ENCODE measurements around the gene IFI6.

DNA sequence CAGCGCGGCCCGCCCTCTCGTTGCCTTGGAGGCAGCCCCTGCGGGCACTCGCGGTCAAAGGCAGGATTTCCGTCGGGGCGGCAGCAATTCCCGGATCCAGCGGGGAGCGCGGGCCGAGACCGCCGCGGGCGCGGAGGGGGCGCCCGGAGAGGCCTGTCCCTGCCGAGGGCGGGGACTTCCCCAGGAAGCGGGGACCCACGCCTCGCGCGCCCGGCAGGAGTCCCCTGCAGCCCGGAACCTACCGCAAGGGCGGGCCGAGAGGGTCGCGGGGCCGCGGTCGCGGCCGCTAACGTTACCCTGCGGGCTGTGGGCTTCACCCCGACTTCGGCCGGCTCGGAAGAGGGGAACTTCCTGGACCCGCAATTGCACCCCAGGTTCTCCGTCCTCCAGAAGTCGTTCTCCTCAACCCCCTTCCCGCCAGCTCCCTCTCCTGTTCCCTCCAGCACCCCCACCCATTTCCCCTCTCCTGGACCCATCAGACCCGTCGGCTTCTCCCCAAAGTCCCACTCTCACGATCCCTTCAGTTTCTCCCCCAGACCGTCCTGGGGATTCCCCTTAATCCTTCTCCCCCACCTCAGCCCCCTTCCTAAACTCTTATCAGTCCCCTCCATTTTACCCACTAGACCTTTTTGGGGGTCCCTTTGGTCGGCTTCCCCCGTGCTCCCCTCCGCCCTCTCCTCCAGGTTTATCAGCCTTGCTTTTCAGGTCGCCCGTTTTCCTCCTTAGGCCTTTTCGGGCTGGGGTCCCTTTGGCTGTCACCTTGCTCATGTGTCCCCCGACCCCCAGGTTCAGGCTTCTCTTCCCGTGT, 37.6 kb downstream of the IFI6 start:
- TF ChIP-seq, protein P1, sequence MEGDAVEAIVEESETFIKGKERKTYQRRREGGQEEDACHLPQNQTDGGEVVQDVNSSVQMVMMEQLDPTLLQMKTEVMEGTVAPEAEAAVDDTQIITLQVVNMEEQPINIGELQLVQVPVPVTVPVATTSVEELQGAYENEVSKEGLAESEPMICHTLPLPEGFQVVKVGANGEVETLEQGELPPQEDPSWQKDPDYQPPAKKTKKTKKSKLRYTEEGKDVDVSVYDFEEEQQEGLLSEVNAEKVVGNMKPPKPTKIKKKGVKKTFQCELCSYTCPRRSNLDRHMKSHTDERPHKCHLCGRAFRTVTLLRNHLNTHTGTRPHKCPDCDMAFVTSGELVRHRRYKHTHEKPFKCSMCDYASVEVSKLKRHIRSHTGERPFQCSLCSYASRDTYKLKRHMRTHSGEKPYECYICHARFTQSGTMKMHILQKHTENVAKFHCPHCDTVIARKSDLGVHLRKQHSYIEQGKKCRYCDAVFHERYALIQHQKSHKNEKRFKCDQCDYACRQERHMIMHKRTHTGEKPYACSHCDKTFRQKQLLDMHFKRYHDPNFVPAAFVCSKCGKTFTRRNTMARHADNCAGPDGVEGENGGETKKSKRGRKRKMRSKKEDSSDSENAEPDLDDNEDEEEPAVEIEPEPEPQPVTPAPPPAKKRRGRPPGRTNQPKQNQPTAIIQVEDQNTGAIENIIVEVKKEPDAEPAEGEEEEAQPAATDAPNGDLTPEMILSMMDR (IDR thresholded peaks at IDR 0.05; ENCODE audit: low read depth, low read length, missing input control) = no peak
- TF ChIP-seq, protein P2, sequence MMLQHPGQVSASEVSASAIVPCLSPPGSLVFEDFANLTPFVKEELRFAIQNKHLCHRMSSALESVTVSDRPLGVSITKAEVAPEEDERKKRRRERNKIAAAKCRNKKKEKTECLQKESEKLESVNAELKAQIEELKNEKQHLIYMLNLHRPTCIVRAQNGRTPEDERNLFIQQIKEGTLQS (IDR thresholded peaks at IDR 0.05) = no peak
- TF ChIP-seq GABPA (IDR thresholded peaks at IDR 0.05 in 1 of 2, conservative IDR thresholded peaks at IDR 0.05 in 1 of 2) = no peak
- TF ChIP-seq, protein P3, sequence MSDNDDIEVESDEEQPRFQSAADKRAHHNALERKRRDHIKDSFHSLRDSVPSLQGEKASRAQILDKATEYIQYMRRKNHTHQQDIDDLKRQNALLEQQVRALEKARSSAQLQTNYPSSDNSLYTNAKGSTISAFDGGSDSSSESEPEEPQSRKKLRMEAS (IDR thresholded peaks at IDR 0.05) = no peak
